HG02642 (cell line): Measurements from ENCODE around the gene CDX1.
A peak's percentile ranks its signal among the peaks of the same experiment; 100 is the strongest.

Experiments
- ATAC-seq: cut with Tn5 transposase; IDR thresholded peaks from one replicate; pipeline ENCODE4 v1.9.1; 2021; ENCODE audit warnings: mild to moderate bottlenecking; ENCODE audit not compliant: unreplicated experiment, poor library complexity

CDX1 gene

GRCh38 chr5:150144246-150144801, 22.3 kb upstream of the CDX1 start:
- ATAC-seq, result no peak

GRCh38 chr5:150144879-150145278, 21.7 kb upstream of the CDX1 start:
- ATAC-seq, result no peak

- no peak for ATAC-seq
These were observed 20.3 kb upstream of the CDX1 start for GRCh38 chr5:150146235-150146634.

- ATAC-seq, result no peak
These were observed 19.5 kb upstream of the CDX1 start for GRCh38 chr5:150146862-150147601.

GRCh38 chr5:150147670-150148069, 18.9 kb upstream of the CDX1 start:
- no peak for ATAC-seq

- ATAC-seq, result no peak
These were observed 18.3 kb upstream of the CDX1 start for GRCh38 chr5:150148117-150148927.

GRCh38 chr5:150149618-150150017, 17.0 kb upstream of the CDX1 start:
- ATAC-seq, result no peak

GRCh38 chr5:150152636-150153462, 13.7 kb upstream of the CDX1 start:
- ATAC-seq, result no peak

- ATAC-seq, result no peak
These were observed 13.1 kb upstream of the CDX1 start for GRCh38 chr5:150153483-150153882.

- no peak for ATAC-seq
These were observed 12.5 kb upstream of the CDX1 start for GRCh38 chr5:150153957-150154617.

- no peak for ATAC-seq
These were observed 11.9 kb upstream of the CDX1 start for GRCh38 chr5:150154618-150155128.

- peak; percentile 57 for ATAC-seq
These were observed 11.1 kb upstream of the CDX1 start, which contains the start of gene PDGFRB for GRCh38 chr5:150155258-150156026. TSS of gene PDGFRB (minus strand) at chr5:150155845. CDS start at chr5:150137047, 18,798 bp downstream.

- ATAC-seq, result no peak
These were observed 10.6 kb upstream of the CDX1 start for GRCh38 chr5:150156027-150156368.

- no peak for ATAC-seq
These were observed 10.0 kb upstream of the CDX1 start for GRCh38 chr5:150156540-150156939.

- no peak for ATAC-seq
These were observed 9.4 kb upstream of the CDX1 start for GRCh38 chr5:150157168-150157567.

GRCh38 chr5:150158170-150158949, 8.2 kb upstream of the CDX1 start:
- no peak for ATAC-seq

- ATAC-seq, result no peak
These were observed 7.5 kb upstream of the CDX1 start for GRCh38 chr5:150159031-150159430.

GRCh38 chr5:150159741-150160179, 6.8 kb upstream of the CDX1 start:
- no peak for ATAC-seq
